Prostate gland (tissue), 2 donors: ENCODE measurements around the gene WFIKKN2. TPM values are rescaled to one million over a fixed set of nuclear protein-coding genes. Genes with fewer than 3 reads are reported as not detected.

Source experiments
- DNase-seq: peaks from one replicate; pipeline ENCODE4 v3.0.0-alpha.2; 2019; ENCODE audit warnings: low spot score
- H3K27ac ChIP-seq, 2 donors: fragments of 200-600 bp; sonication (generic); 2 replicates each; pipeline ENCODE4 v1.5.1; 2017 to 2019
- H3K27me3 ChIP-seq: fragments of 200-600 bp; sonication (generic); replicated peaks from 2 replicates; pipeline ENCODE4 v1.5.1; 2019; ENCODE audit not compliant: insufficient read depth
- H3K36me3 ChIP-seq, 2 donors: fragments of 200-600 bp; sonication (generic); 1 replicate in 1 of 2; 2 replicates in 1 of 2; pipeline versions ENCODE4 v1.5.1 to v1.8.1; 2017 to 2019
- H3K4me1 ChIP-seq: fragments of 200-600 bp; sonication (generic); replicated peaks from 2 replicates; pipeline ENCODE4 v1.5.1; 2019
- H3K4me3 ChIP-seq, 2 donors: fragments of 200-600 bp; sonication (generic); 2 replicates each; pipeline ENCODE4 v1.5.1; 2017 to 2019
- H3K9me3 ChIP-seq: fragments of 200-600 bp; sonication (generic); 2 replicates; pipeline ENCODE4 v1.5.1; 2017
- CTCF ChIP-seq, 4 experiments: fragments of 200-600 bp in 2 of 4; fragments of 450-650 bp in 2 of 4; sonication (generic) in 2 of 4; IDR thresholded peaks; 1 replicate in 3 of 4; 2 replicates in 1 of 4; pipeline ENCODE4 v1.5.1; 2016 to 2019; ENCODE audit warnings: antibody characterized with exemption in 4 of 4, mild to moderate bottlenecking in 2 of 4, moderate library complexity in 2 of 4
- POLR2A ChIP-seq: fragments of 450-650 bp; IDR thresholded peaks from one replicate; pipeline ENCODE4 v1.6.1; 2016; ENCODE audit warnings: antibody characterized with exemption, mild to moderate bottlenecking
- POLR2AphosphoS5 ChIP-seq: sonication (generic); formaldehyde crosslinking; IDR thresholded peaks from one replicate; pipeline ENCODE4 v1.6.1; 2017; ENCODE audit warnings: antibody characterized with exemption
- WGBS: methylation state at CpG from one replicate; pipeline ENCODE4 v1.1.5; 2018; 5-methylcytosine and 5-hydroxymethylcytosine counted together
- intact Hi-C: fragments of 100-400 bp; cut with DNase I; formaldehyde crosslinking; loops from one replicate; pipeline ENCODE4 v1.14.2; 2022
- total RNA-seq, 2 donors: library from RNA; depleted of rRNA; stranded (reverse); fragments of >200 nt; gene quantifications; one replicate each; pipeline ENCODE4 v1.1.0, GENCODE V29; 2016

The WFIKKN2 gene
- total RNA-seq, 2 donors from 2014 or later, result 0.18 to 2.4 TPM

- no peak for TF ChIP-seq POLR2AphosphoS5
- no peak for TF ChIP-seq POLR2A
- TF ChIP-seq CTCF (IDR thresholded peaks at IDR 0.05), result no peak
- no peak for DNase-seq
These were observed 49.3 kb downstream of the WFIKKN2 start for GRCh38 chr17:50884439-50885311.

GRCh38 chr17:50887705-50888245, 52.4 kb downstream of the WFIKKN2 start:
- intact Hi-C loops, result no loop called here
- H3K4me3 ChIP-seq, result no peak overlapping the region
- no peak for DNase-seq
- no peaks in the 10 kb centered on the region for H3K4me1 ChIP-seq
- WGBS, result 92% methylated on average over 5 of the region's 5 CpGs
- H3K27ac ChIP-seq, result no peak overlapping the region
- H3K9me3 ChIP-seq, result no peaks in the 10 kb centered on the region
- no peaks in the 10 kb centered on the region for H3K36me3 ChIP-seq
- TF ChIP-seq POLR2AphosphoS5, result no peak
- TF ChIP-seq CTCF (IDR thresholded peaks at IDR 0.05), result no peak
- no peak for TF ChIP-seq POLR2A
- H3K27me3 ChIP-seq, result no peaks in the 10 kb centered on the region

More at GRCh38 chr17:50884439-50885311, 49.3 kb downstream of the WFIKKN2 start:
- intact Hi-C loops, result no loop called here
- no peak overlapping the region for H3K27ac ChIP-seq
- no peaks in the 10 kb centered on the region for H3K36me3 ChIP-seq
- no peaks in the 10 kb centered on the region for H3K27me3 ChIP-seq
- no peaks in the 10 kb centered on the region for H3K9me3 ChIP-seq
- H3K4me3 ChIP-seq, result no peak overlapping the region
- H3K4me1 ChIP-seq, result no peaks in the 10 kb centered on the region
- WGBS, result 88% methylated on average over 8 of the region's 8 CpGs

GRCh38 chr17:50889528-50890118, 54.2 kb downstream of the WFIKKN2 start:
- Histone ChIP-seq H3K4me3 (no peak overlapping the region), H3K27ac (no peak overlapping the region), H3K4me1 (no peaks in the 10 kb centered on the region), H3K36me3 (no peaks in the 10 kb centered on the region), H3K9me3 (no peaks in the 10 kb centered on the region), H3K27me3 (no peaks in the 10 kb centered on the region)
- no peak for TF ChIP-seq POLR2A
- no peak for TF ChIP-seq POLR2AphosphoS5
- no peak for TF ChIP-seq CTCF (IDR thresholded peaks at IDR 0.05)
- 83% methylated on average over 3 of the region's 3 CpGs for WGBS
- intact Hi-C loops, result no loop called here
- no peak for DNase-seq

GRCh38 chr17:50890675-50891516, 55.5 kb downstream of the WFIKKN2 start:
- intact Hi-C loops, result no loop called here
- 80% methylated on average over 12 of the region's 12 CpGs for WGBS
- Histone ChIP-seq H3K4me3 (no peak overlapping the region), H3K9me3 (no peaks in the 10 kb centered on the region), H3K27me3 (no peaks in the 10 kb centered on the region), H3K27ac (no peak overlapping the region), H3K4me1 (no peaks in the 10 kb centered on the region), H3K36me3 (no peaks in the 10 kb centered on the region)
- TF ChIP-seq POLR2AphosphoS5 (no peak), CTCF (IDR thresholded peaks at IDR 0.05) (no peak), POLR2A (no peak)
- DNase-seq, result no peak
